WTC11 (cell line): ENCODE results near the gene NMRAL1. TPM values are rescaled to one million over a fixed set of nuclear protein-coding genes. Genes with fewer than 3 reads are reported as not detected.

Source experiments
- ATAC-seq: fragments of 200-7000 bp; cut with Tn5 transposase; 2 replicates; pipeline ENCODE4 v1.10.0; 2021; ENCODE audit warnings: mild to moderate bottlenecking, moderate library complexity
- CTCF ChIA-PET: fragments of 300-600 bp; sonication (Branson Sonifier 250); formaldehyde crosslinking; loops from one replicate; lab custom pipeline; 2021; ENCODE audit warnings: antibody characterized with exemption; lab: Charles Lee
- POLR2A ChIA-PET: fragments of 350-600 bp; sonication (Branson Sonifier 250); formaldehyde crosslinking; loops from one replicate; lab custom pipeline; 2021; ENCODE audit warnings: antibody characterized with exemption; lab: Charles Lee
- DNase-seq: peaks from one replicate; pipeline ENCODE4 v3.0.0; 2021; ENCODE audit warnings: low spot score
- H3K27ac Mint-ChIP-seq: 2 replicates; pipeline ENCODE4 v1.8.0; 2021; ENCODE audit warnings: mixed read lengths
- H3K27me3 Mint-ChIP-seq: 2 replicates; pipeline ENCODE4 v1.8.0; 2021; ENCODE audit warnings: low read depth, mild to moderate bottlenecking, moderate library complexity, mixed read lengths
- H3K36me3 Mint-ChIP-seq: 2 replicates; pipeline ENCODE4 v1.8.0; 2021; ENCODE audit warnings: mixed read lengths
- H3K4me1 Mint-ChIP-seq: 2 replicates; pipeline ENCODE4 v1.8.0; 2022; ENCODE audit warnings: mixed read lengths
- H3K4me3 Mint-ChIP-seq: 2 replicates; pipeline ENCODE4 v1.8.0; 2021; ENCODE audit warnings: mild to moderate bottlenecking, moderate library complexity, mixed read lengths
- H3K9me3 Mint-ChIP-seq: 2 replicates; pipeline ENCODE4 v1.8.0; 2021; ENCODE audit warnings: mixed read lengths
- EMX1 ChIP-seq: fragments of 250-450 bp; sonication (Bioruptor Pico); IDR thresholded peaks from 2 replicates; pipeline ENCODE4 v1.8.0; 2021; ENCODE audit warnings: mild to moderate bottlenecking
- ERG ChIP-seq: fragments of 250-450 bp; sonication (Bioruptor Pico); IDR thresholded peaks from 2 replicates; pipeline ENCODE4 v1.8.0; 2021; ENCODE audit warnings: mild to moderate bottlenecking
- FOXP1 ChIP-seq: sonication (generic); formaldehyde crosslinking; IDR thresholded peaks from 2 replicates; pipeline ENCODE4 v1.8.0; 2022; ENCODE audit warnings: missing genetic modification reagents, mild to moderate bottlenecking, moderate library complexity, borderline replicate concordance
- JAZF1 ChIP-seq: fragments of 250-450 bp; sonication (Bioruptor Pico); IDR thresholded peaks from 2 replicates; pipeline ENCODE4 v1.9.0; 2021; ENCODE audit warnings: moderate library complexity, mild to moderate bottlenecking, inconsistent platforms
- NFATC4 ChIP-seq: fragments of 250-450 bp; sonication (Bioruptor Pico); IDR thresholded peaks from 2 replicates; pipeline ENCODE4 v1.9.0; 2021; ENCODE audit warnings: mild to moderate bottlenecking
- NFYB ChIP-seq: sonication (generic); formaldehyde crosslinking; conservative IDR thresholded peaks from 2 replicates; pipeline ENCODE4 v1.8.0; 2022; ENCODE audit warnings: low read depth, missing genetic modification reagents
- OVOL2 ChIP-seq: fragments of 250-450 bp; sonication (Bioruptor Pico); IDR thresholded peaks from 2 replicates; pipeline ENCODE4 v1.9.0; 2021; ENCODE audit warnings: mild to moderate bottlenecking, borderline replicate concordance
- PRRX2 ChIP-seq: fragments of 250-450 bp; sonication (Bioruptor Pico); IDR thresholded peaks from 2 replicates; pipeline ENCODE4 v1.8.0; 2021; ENCODE audit warnings: mild to moderate bottlenecking
- TCF7 ChIP-seq: sonication (generic); formaldehyde crosslinking; IDR thresholded peaks from 2 replicates; pipeline ENCODE4 v1.8.0; 2022; ENCODE audit warnings: mild to moderate bottlenecking, low read depth, missing genetic modification reagents, moderate library complexity
- TEAD1 ChIP-seq: sonication (generic); formaldehyde crosslinking; IDR thresholded peaks from 2 replicates; pipeline ENCODE4 v1.8.0; 2022; ENCODE audit warnings: mild to moderate bottlenecking, missing genetic modification reagents
- USF2 ChIP-seq: sonication (generic); formaldehyde crosslinking; IDR thresholded peaks from 2 replicates; pipeline ENCODE4 v1.8.1; 2023; ENCODE audit warnings: mild to moderate bottlenecking, missing genetic modification reagents, moderate library complexity
- ZNF219 ChIP-seq: sonication (generic); formaldehyde crosslinking; IDR thresholded peaks from 2 replicates; pipeline ENCODE4 v1.8.0; 2023; ENCODE audit warnings: missing genetic modification reagents, mild to moderate bottlenecking, borderline replicate concordance
- ZNF396 ChIP-seq: fragments of 250-450 bp; sonication (Bioruptor Pico); IDR thresholded peaks from 2 replicates; pipeline ENCODE4 v1.8.0; 2021; ENCODE audit warnings: mild to moderate bottlenecking, moderate library complexity, borderline replicate concordance
- ZNF423 ChIP-seq: fragments of 250-450 bp; sonication (Bioruptor Pico); IDR thresholded peaks from 2 replicates; pipeline ENCODE4 v2.1.2; 2022; ENCODE audit warnings: mild to moderate bottlenecking, moderate library complexity
- total RNA-seq: library from RNA; stranded (reverse); gene quantifications from 3 replicates; pipeline ENCODE4 v1.2.3, GENCODE V29; 2021
- TF ChIP-seq, protein P1 (sequence below): fragments of 250-450 bp; sonication (Bioruptor Pico); IDR thresholded peaks from 2 replicates; pipeline ENCODE4 v2.1.2; 2022; ENCODE audit warnings: mild to moderate bottlenecking, moderate library complexity
- TF ChIP-seq, protein P2 (sequence below): fragments of 250-450 bp; sonication (Bioruptor Pico); conservative IDR thresholded peaks from 2 replicates; pipeline ENCODE4 v1.9.0; 2021; ENCODE audit warnings: mild to moderate bottlenecking
- TF ChIP-seq, protein P3 (sequence below): fragments of 250-450 bp; sonication (Bioruptor Pico); IDR thresholded peaks from 2 replicates; pipeline ENCODE4 v1.9.0; 2021; ENCODE audit warnings: mild to moderate bottlenecking
- TF ChIP-seq, protein P4 (sequence below): sonication (generic); formaldehyde crosslinking; IDR thresholded peaks from 2 replicates; pipeline ENCODE4 v1.8.0; 2022; ENCODE audit warnings: mild to moderate bottlenecking, missing genetic modification reagents

Gene NMRAL1
- total RNA-seq, 1 experiment from 2014 or later = 68.1 TPM

DNA sequence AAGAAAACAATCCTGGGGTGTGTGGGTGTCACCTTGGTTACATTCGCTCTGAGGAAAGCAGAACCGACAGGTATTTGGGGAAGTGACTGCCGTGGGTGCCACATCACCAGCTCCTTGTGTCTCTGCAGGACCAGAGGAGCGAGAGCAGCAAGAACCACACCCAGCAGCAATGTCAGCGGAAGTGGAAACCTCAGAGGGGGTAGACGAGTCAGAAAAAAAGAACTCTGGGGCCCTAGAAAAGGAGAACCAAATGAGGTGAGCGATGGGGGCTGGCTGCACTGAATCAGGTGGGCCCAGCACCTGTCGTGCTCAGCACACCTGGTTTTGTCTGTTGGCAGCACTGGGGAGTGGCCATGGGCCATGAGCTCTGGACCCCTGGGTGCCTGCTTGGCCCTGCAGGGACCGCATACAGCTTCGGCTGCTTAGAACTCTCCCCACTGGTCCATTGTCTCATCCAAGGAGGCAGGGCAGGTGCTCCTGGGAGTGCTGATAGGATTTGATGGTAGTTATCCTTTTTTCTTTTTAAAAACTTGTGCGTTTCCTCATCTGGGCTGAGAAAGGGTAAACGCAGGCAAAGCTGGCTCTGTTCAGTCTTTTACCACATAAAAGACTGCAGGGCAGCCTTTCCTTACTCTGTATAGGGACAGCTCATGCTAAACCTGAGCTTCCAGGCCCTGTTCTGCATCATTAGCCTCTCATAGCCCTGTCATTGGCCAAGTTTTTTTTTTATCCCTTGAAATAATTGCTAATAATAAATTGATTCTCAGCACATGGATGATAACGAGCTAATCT, 31.1 kb upstream of the NMRAL1 start (continued):
- TF ChIP-seq, protein P1, sequence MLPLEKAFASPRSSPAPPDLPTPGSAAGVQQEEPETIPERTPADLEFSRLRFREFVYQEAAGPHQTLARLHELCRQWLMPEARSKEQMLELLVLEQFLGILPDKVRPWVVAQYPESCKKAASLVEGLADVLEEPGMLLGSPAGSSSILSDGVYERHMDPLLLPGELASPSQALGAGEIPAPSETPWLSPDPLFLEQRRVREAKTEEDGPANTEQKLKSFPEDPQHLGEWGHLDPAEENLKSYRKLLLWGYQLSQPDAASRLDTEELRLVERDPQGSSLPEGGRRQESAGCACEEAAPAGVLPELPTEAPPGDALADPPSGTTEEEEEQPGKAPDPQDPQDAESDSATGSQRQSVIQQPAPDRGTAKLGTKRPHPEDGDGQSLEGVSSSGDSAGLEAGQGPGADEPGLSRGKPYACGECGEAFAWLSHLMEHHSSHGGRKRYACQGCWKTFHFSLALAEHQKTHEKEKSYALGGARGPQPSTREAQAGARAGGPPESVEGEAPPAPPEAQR = no peak
- TF ChIP-seq, protein P2, sequence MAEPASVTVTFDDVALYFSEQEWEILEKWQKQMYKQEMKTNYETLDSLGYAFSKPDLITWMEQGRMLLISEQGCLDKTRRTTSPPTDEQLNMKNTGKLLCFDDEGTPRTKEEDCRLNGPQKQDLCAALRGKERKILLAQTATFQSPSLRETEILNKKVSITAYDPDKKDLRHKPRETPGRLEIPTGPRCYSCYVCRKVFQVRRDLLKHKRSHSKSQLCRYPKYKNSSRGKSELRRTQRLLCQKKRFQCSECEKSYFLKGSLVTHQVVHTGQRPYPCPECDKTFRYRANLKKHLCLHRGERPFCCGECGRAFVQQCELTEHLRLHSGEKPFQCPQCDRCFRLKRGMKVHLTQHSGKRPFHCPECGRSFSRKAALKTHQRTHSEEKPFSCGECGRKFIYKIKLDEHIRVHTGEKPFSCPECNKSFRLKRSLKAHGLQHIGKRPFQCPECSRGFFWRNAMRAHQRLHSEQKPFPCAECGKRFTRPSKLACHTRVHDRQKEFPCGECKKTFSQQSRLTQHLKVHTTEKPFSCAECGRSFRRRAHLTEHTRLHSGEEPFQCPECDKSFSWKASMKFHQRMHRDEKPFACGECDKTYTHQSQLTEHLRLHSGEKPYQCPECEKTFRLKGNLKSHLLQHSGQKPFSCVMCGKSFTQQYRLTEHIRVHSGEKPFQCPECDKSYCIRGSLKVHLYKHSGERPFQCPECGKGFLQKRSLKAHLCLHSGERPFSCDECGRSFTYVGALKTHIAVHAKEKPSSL = no peak
- TF ChIP-seq EMX1 (CRISPR knock-in tag) = no peak

DNA sequence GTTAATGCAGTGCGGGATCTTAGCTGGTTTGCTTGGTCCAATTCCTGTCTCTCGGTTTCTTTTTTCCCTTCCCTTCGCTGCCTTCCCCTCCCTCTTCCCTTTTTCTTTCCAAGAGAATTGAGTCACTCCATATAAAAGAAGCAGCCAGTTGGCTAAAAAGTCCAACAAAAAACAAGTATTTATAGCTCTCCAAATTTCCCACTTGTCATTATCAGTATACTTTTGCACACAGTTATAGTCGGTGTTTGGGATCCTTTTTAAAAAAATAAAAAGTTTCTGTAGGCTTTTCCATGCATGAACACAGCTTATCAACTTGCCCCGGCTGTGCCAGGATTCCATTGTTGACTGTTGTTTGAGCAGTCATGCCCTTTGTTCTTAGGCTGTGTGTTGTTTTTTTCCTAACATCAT, 26.6 kb upstream of the NMRAL1 start:
- Mint-ChIP-seq H3K27me3 (no peaks in the 10 kb centered on the region; the same call in 1 of the 2 replicates), H3K4me3 (no peak overlapping the region), H3K27ac (no peak overlapping the region), H3K4me1 (peaks cover 23% of the 10 kb centered on the region), H3K36me3 (no peaks in the 10 kb centered on the region), H3K9me3 (no peaks in the 10 kb centered on the region)
- ATAC-seq (no peak), DNase-seq (no peak)
- TF ChIP-seq ZNF423 (no peak), NFYB (CRISPR knock-in tag) (no peak), TCF7 (CRISPR knock-in tag) (no peak), NFATC4 (no peak), FOXP1 (CRISPR knock-in tag) (no peak), ZNF219 (CRISPR knock-in tag) (no peak), OVOL2 (CRISPR knock-in tag) (no peak), ERG (CRISPR knock-in tag) (no peak), TEAD1 (CRISPR knock-in tag) (no peak), USF2 (CRISPR knock-in tag) (no peak), JAZF1 (CRISPR knock-in tag) (no peak), ZNF396 (CRISPR knock-in tag) (no peak), PRRX2 (CRISPR knock-in tag) (no peak)
- TF ChIP-seq, protein P3, sequence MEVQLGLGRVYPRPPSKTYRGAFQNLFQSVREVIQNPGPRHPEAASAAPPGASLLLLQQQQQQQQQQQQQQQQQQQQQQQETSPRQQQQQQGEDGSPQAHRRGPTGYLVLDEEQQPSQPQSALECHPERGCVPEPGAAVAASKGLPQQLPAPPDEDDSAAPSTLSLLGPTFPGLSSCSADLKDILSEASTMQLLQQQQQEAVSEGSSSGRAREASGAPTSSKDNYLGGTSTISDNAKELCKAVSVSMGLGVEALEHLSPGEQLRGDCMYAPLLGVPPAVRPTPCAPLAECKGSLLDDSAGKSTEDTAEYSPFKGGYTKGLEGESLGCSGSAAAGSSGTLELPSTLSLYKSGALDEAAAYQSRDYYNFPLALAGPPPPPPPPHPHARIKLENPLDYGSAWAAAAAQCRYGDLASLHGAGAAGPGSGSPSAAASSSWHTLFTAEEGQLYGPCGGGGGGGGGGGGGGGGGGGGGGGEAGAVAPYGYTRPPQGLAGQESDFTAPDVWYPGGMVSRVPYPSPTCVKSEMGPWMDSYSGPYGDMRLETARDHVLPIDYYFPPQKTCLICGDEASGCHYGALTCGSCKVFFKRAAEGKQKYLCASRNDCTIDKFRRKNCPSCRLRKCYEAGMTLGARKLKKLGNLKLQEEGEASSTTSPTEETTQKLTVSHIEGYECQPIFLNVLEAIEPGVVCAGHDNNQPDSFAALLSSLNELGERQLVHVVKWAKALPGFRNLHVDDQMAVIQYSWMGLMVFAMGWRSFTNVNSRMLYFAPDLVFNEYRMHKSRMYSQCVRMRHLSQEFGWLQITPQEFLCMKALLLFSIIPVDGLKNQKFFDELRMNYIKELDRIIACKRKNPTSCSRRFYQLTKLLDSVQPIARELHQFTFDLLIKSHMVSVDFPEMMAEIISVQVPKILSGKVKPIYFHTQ (CRISPR knock-in tag) = no peak
- TF ChIP-seq, protein P4, sequence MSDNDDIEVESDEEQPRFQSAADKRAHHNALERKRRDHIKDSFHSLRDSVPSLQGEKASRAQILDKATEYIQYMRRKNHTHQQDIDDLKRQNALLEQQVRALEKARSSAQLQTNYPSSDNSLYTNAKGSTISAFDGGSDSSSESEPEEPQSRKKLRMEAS = no peak
- POLR2A ChIA-PET = no interaction called here
- CTCF ChIA-PET = interaction anchor here (1.0 to 3.4 kb wide), 12 partner anchors 10 to 182 kb away, joined by 3 to 13 read pairs (median 5); no protein-coding TSS in a partner anchor
